Breast epithelium (tissue), 3 donors: ENCODE data around the gene MED10.

ENCODE experiments used
- CTCF ChIP-seq, 3 donors: fragments of 450-650 bp; IDR thresholded peaks; one replicate each; pipeline ENCODE4 v1.5.1; 2016 to 2017; ENCODE audit warnings: antibody characterized with exemption in 3 of 3, mild to moderate bottlenecking in 3 of 3, moderate library complexity in 3 of 3
- POLR2A ChIP-seq: fragments of 450-650 bp; IDR thresholded peaks from one replicate; pipeline ENCODE4 v1.6.1; 2016; ENCODE audit warnings: antibody characterized with exemption, mild to moderate bottlenecking, moderate library complexity

GRCh38 chr5:6407558-6408259, 29.4 kb upstream of the MED10 start:
- TF ChIP-seq POLR2A (no peak), CTCF (IDR thresholded peaks at IDR 0.05) (no peak)
